ENCODE measurements around the gene MICOS13.

Gene MICOS13

GRCh38 chr19:5697022-5697889 is 16.9 kb upstream of the MICOS13 start:
- Histone ChIP-seq H3K9me3 (ENCODE audit: severe bottlenecking) (no peaks in the 10 kb centered on the region), H3K27me3 (ENCODE audit: insufficient read depth, low read depth, severe bottlenecking) (no peaks in the 10 kb centered on the region), H3K4me3 (ENCODE audit: low read depth, low read length) (no peak overlapping the region), H3K27ac (peak overlapping the region; percentile 22; the same call in 1 of the 2 replicates), H3K36me3 (peaks cover 80% of the 10 kb centered on the region)
- no peak for DNase-seq
- TF ChIP-seq, protein P1, sequence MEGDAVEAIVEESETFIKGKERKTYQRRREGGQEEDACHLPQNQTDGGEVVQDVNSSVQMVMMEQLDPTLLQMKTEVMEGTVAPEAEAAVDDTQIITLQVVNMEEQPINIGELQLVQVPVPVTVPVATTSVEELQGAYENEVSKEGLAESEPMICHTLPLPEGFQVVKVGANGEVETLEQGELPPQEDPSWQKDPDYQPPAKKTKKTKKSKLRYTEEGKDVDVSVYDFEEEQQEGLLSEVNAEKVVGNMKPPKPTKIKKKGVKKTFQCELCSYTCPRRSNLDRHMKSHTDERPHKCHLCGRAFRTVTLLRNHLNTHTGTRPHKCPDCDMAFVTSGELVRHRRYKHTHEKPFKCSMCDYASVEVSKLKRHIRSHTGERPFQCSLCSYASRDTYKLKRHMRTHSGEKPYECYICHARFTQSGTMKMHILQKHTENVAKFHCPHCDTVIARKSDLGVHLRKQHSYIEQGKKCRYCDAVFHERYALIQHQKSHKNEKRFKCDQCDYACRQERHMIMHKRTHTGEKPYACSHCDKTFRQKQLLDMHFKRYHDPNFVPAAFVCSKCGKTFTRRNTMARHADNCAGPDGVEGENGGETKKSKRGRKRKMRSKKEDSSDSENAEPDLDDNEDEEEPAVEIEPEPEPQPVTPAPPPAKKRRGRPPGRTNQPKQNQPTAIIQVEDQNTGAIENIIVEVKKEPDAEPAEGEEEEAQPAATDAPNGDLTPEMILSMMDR (IDR thresholded peaks at IDR 0.05; ENCODE audit: low read depth, low read length): no peak

GRCh38 chr19:5696196-5697021 is 16.1 kb upstream of the MICOS13 start:
- TF ChIP-seq, protein P1 (IDR thresholded peaks at IDR 0.05; ENCODE audit: low read depth, low read length): no peak
- no peak for DNase-seq
- Histone ChIP-seq H3K27ac (peak overlapping the region; percentile 29; the same call in 1 of the 2 replicates), H3K36me3 (peaks cover 88% of the 10 kb centered on the region), H3K27me3 (ENCODE audit: insufficient read depth, low read depth, severe bottlenecking) (no peaks in the 10 kb centered on the region), H3K9me3 (ENCODE audit: severe bottlenecking) (no peaks in the 10 kb centered on the region), H3K4me3 (ENCODE audit: low read depth, low read length) (no peak overlapping the region)

- Histone ChIP-seq H3K36me3 (peaks cover 88% of the 10 kb centered on the region), H3K27ac (peak overlapping the region; percentile 37; the same call in 1 of the 2 replicates), H3K9me3 (ENCODE audit: severe bottlenecking) (no peaks in the 10 kb centered on the region), H3K4me3 (ENCODE audit: low read depth, low read length) (no peak overlapping the region), H3K27me3 (ENCODE audit: insufficient read depth, low read depth, severe bottlenecking) (no peaks in the 10 kb centered on the region)
- TF ChIP-seq, protein P1 (IDR thresholded peaks at IDR 0.05; ENCODE audit: low read depth, low read length): no peak
- no peak for DNase-seq
These were observed 15.4 kb upstream of the MICOS13 start for GRCh38 chr19:5695649-5696195.

GRCh38 chr19:5694956-5695648 is 14.8 kb upstream of the MICOS13 start:
- DNase-seq: no peak
- H3K4me3 ChIP-seq (ENCODE audit: low read depth, low read length): no peak overlapping the region
- H3K27ac ChIP-seq: peak overlapping the region; percentile 37; the same call in 1 of the 2 replicates
- peaks cover 86% of the 10 kb centered on the region for H3K36me3 ChIP-seq
- no peaks in the 10 kb centered on the region for H3K27me3 ChIP-seq (ENCODE audit: insufficient read depth, low read depth, severe bottlenecking)
- H3K9me3 ChIP-seq (ENCODE audit: severe bottlenecking): no peaks in the 10 kb centered on the region
- TF ChIP-seq, protein P1 (IDR thresholded peaks at IDR 0.05; ENCODE audit: low read depth, low read length): no peak

- Histone ChIP-seq H3K27me3 (ENCODE audit: insufficient read depth, low read depth, severe bottlenecking) (no peaks in the 10 kb centered on the region), H3K27ac (no peak overlapping the region), H3K9me3 (ENCODE audit: severe bottlenecking) (no peaks in the 10 kb centered on the region), H3K4me3 (ENCODE audit: low read depth, low read length) (no peak overlapping the region), H3K36me3 (peaks cover 80% of the 10 kb centered on the region)
- TF ChIP-seq, protein P1 (IDR thresholded peaks at IDR 0.05; ENCODE audit: low read depth, low read length): no peak
- DNase-seq: no peak
These were observed 14.0 kb upstream of the MICOS13 start for GRCh38 chr19:5694167-5694955.
